Measurements from ENCODE around the gene FILIP1L. TPM values are rescaled to one million over a fixed set of nuclear protein-coding genes. Genes with fewer than 3 reads are reported as not detected.

Gene FILIP1L
- polyA plus RNA-seq, 3 donors: 0.13 to 0.40 (median 0.25) TPM

- intact Hi-C loops (cut with micrococcal nuclease): no loop called here
- H3K4me1 ChIP-seq (ENCODE audit: control insufficient read depth in 1 of 2, insufficient read depth in 2 of 2, low read length in 2 of 2): no peaks in the 10 kb centered on the region
- Mint-ChIP-seq H3K36me3 (no peaks in the 10 kb centered on the region), H3K4me3 (no peak overlapping the region), H3K4me1 (peaks cover 4% of the 10 kb centered on the region), H3K27ac (no peak overlapping the region), H3K9me3 (no peaks in the 10 kb centered on the region), H3K27me3 (ENCODE audit: low read depth in 3 of 3) (peaks cover 0 to 2% (median 0%) of the 10 kb centered on the region in 3 donors)
- H3K36me3 ChIP-seq (replicated peaks in 1 of 2; ENCODE audit: control insufficient read depth in 1 of 2, insufficient read depth in 2 of 2, low read length in 2 of 2): no peaks in the 10 kb centered on the region
- no peaks in the 10 kb centered on the region for H3K9me3 ChIP-seq (replicated peaks in 1 of 2; ENCODE audit: control insufficient read depth in 1 of 2, insufficient read depth in 1 of 2, low read length in 2 of 2)
- TF ChIP-seq CTCF (IDR thresholded peaks at IDR 0.05): no peak
- no peak overlapping the region for H2AFZ ChIP-seq (ENCODE audit: insufficient read depth, low read depth, low read length, poor library complexity, severe bottlenecking)
- H3K79me2 ChIP-seq (ENCODE audit: insufficient read depth, low read length): no peaks in the 10 kb centered on the region
- no peak overlapping the region for H3K9ac ChIP-seq (ENCODE audit: insufficient read depth, low read length, poor library complexity, severe bottlenecking)
- no peak overlapping the region for H3K27ac ChIP-seq (ENCODE audit: low read depth in 1 of 2, low read length in 2 of 2)
- no peaks in the 10 kb centered on the region for H3K27me3 ChIP-seq (ENCODE audit: control insufficient read depth in 2 of 2, insufficient read depth in 2 of 2, low read length in 2 of 2)
- H3K4me3 ChIP-seq (replicated peaks in 1 of 3; ENCODE audit: low read depth in 2 of 3, low read length in 3 of 3): no peak overlapping the region
- 100% methylated on average over 2 of the region's 2 CpGs for WGBS (ENCODE audit: insufficient coverage)
- H3K4me2 ChIP-seq (replicated peaks; ENCODE audit: extremely low read depth, low read length, poor library complexity, severe bottlenecking): no peak overlapping the region
- no peak for DNase-seq
- H4K20me1 ChIP-seq (ENCODE audit: insufficient read depth, low read length): no peaks in the 10 kb centered on the region
Observed at GRCh38 chr3:100100425-100100824, 13.9 kb downstream of the FILIP1L start.

- H3K27me3 Mint-ChIP-seq (ENCODE audit: low read depth in 3 of 3): peaks cover 0 to 2% (median 0%) of the 10 kb centered on the region in 3 donors
- no peak for TF ChIP-seq CTCF (IDR thresholded peaks at IDR 0.05)
- H4K20me1 ChIP-seq (ENCODE audit: insufficient read depth, low read length): no peaks in the 10 kb centered on the region
- no peak for DNase-seq
- H3K4me1 Mint-ChIP-seq: no peaks in the 10 kb centered on the region
- H3K79me2 ChIP-seq (ENCODE audit: insufficient read depth, low read length): no peaks in the 10 kb centered on the region
- H3K9ac ChIP-seq (ENCODE audit: insufficient read depth, low read length, poor library complexity, severe bottlenecking): no peak overlapping the region
- intact Hi-C loops (cut with micrococcal nuclease): no loop called here
- H3K9me3 Mint-ChIP-seq: no peaks in the 10 kb centered on the region
- no peak overlapping the region for H3K4me3 ChIP-seq (replicated peaks in 1 of 3; ENCODE audit: low read depth in 2 of 3, low read length in 3 of 3)
- H2AFZ ChIP-seq (ENCODE audit: insufficient read depth, low read depth, low read length, poor library complexity, severe bottlenecking): no peak overlapping the region
- no peak overlapping the region for H3K27ac ChIP-seq (ENCODE audit: low read depth in 1 of 2, low read length in 2 of 2)
- H3K4me1 ChIP-seq (ENCODE audit: control insufficient read depth in 1 of 2, insufficient read depth in 2 of 2, low read length in 2 of 2): no peaks in the 10 kb centered on the region
- H3K36me3 ChIP-seq (replicated peaks in 1 of 2; ENCODE audit: control insufficient read depth in 1 of 2, insufficient read depth in 2 of 2, low read length in 2 of 2): no peaks in the 10 kb centered on the region
- H3K9me3 ChIP-seq (replicated peaks in 1 of 2; ENCODE audit: control insufficient read depth in 1 of 2, insufficient read depth in 1 of 2, low read length in 2 of 2): no peaks in the 10 kb centered on the region
- 71% methylated on average over 1 of the region's 2 CpGs for WGBS (ENCODE audit: insufficient coverage)
- H3K4me2 ChIP-seq (replicated peaks; ENCODE audit: extremely low read depth, low read length, poor library complexity, severe bottlenecking): no peak overlapping the region
- no peak overlapping the region for H3K27ac Mint-ChIP-seq
- H3K4me3 Mint-ChIP-seq: no peak overlapping the region
- H3K36me3 Mint-ChIP-seq: no peaks in the 10 kb centered on the region
- no peaks in the 10 kb centered on the region for H3K27me3 ChIP-seq (ENCODE audit: control insufficient read depth in 2 of 2, insufficient read depth in 2 of 2, low read length in 2 of 2)
Observed at GRCh38 chr3:100099621-100100020, 14.7 kb downstream of the FILIP1L start.

Measured in CD14-positive monocyte (primary cell).